Esophagus muscularis mucosa (tissue), 4 donors: ENCODE results near the gene TUBA1B. TPM values are rescaled to one million over a fixed set of nuclear protein-coding genes. Genes with fewer than 3 reads are reported as not detected.
"Not testable (repeated sequence)": the region's sequence is repeated elsewhere in the genome, so short reads cannot be mapped to it uniquely, and the experiment has no call there.

Source experiments
- DNase-seq: peaks from one replicate; pipeline ENCODE4 v3.0.0-alpha.2; 2017; ENCODE audit errors: extremely low spot score
- H3K27ac ChIP-seq, 4 donors: fragments of 200-600 bp; sonication (generic); replicated peaks in 1 of 4; 1 replicate in 3 of 4; 2 replicates in 1 of 4; pipeline ENCODE4 v1.5.1; 2016 to 2019; ENCODE audit warnings: mild to moderate bottlenecking in 1 of 4
- H3K27me3 ChIP-seq, 4 donors: fragments of 200-600 bp; sonication (generic); one replicate each; pipeline versions ENCODE4 v1.5.1 to v1.6.0; 2016 to 2019
- H3K36me3 ChIP-seq, 4 donors: fragments of 200-600 bp; sonication (generic); one replicate each; pipeline ENCODE4 v1.5.1; 2016 to 2019
- H3K4me1 ChIP-seq, 4 donors: fragments of 200-600 bp; sonication (generic); one replicate each; pipeline ENCODE4 v1.5.1; 2016 to 2019
- H3K4me3 ChIP-seq, 4 donors: fragments of 200-600 bp; sonication (generic); 1 replicate in 2 of 4; 2 replicates in 2 of 4; pipeline ENCODE4 v1.5.1; 2016 to 2019; ENCODE audit warnings: mild to moderate bottlenecking in 4 of 4, moderate library complexity in 1 of 4
- H3K9me3 ChIP-seq, 4 donors: fragments of 200-600 bp; sonication (generic); 1 replicate in 3 of 4; 2 replicates in 1 of 4; pipeline ENCODE4 v1.5.1; 2016 to 2019
- CTCF ChIP-seq, 3 experiments: fragments of 200-600 bp in 2 of 3; fragments of 450-650 bp in 1 of 3; sonication (generic) in 2 of 3; IDR thresholded peaks; one replicate each; pipeline ENCODE4 v1.5.1; 2017 to 2019; ENCODE audit warnings: antibody characterized with exemption in 3 of 3, mild to moderate bottlenecking in 2 of 3, moderate library complexity in 1 of 3
- EP300 ChIP-seq: sonication (generic); formaldehyde crosslinking; IDR thresholded peaks from one replicate; pipeline ENCODE4 v1.6.1; 2017; ENCODE audit warnings: antibody characterized with exemption
- POLR2A ChIP-seq: fragments of 450-650 bp; IDR thresholded peaks from one replicate; pipeline ENCODE4 v1.6.1; 2017; ENCODE audit warnings: antibody characterized with exemption, moderate library complexity, mild to moderate bottlenecking, low read depth
- POLR2AphosphoS5 ChIP-seq, 2 donors: sonication (generic); formaldehyde crosslinking; IDR thresholded peaks; one replicate each; pipeline ENCODE4 v1.6.1; 2017; ENCODE audit warnings: antibody characterized with exemption in 2 of 2
- WGBS: methylation state at CpG from one replicate; pipeline ENCODE4 v1.1.5; 2018; 5-methylcytosine and 5-hydroxymethylcytosine counted together
- intact Hi-C: fragments of 100-400 bp; cut with DNase I; formaldehyde crosslinking; loops from one replicate; pipeline ENCODE4 v1.15.1; 2023
- total RNA-seq, 4 donors: library from RNA; depleted of rRNA; stranded (reverse); fragments of >200 nt; gene quantifications; one replicate each; pipeline versions ENCODE4 v1.1.0 to v1.2.1, GENCODE V29; 2016

TUBA1B gene
- total RNA-seq, 4 donors from 2014 or later: 739 to 1,057 (median 846) TPM

- Histone ChIP-seq H3K27me3 (no peaks in the 10 kb centered on the region), H3K9me3 (no peaks in the 10 kb centered on the region), H3K4me1 (no peaks in the 10 kb centered on the region), H3K27ac (no peak overlapping the region), H3K36me3 (no peaks in the 10 kb centered on the region), H3K4me3 (no peak overlapping the region)
- intact Hi-C loops: no loop called here
- WGBS: 87% methylated on average over 2 of the region's 2 CpGs
- DNase-seq: no peak
- TF ChIP-seq CTCF (IDR thresholded peaks at IDR 0.05): no peak
- TF ChIP-seq POLR2A: no peak
- TF ChIP-seq EP300: no peak
- no peak for TF ChIP-seq POLR2AphosphoS5 (IDR thresholded peaks at IDR 0.05)
Measured at GRCh38 chr12:49144384-49144783, 13.2 kb upstream of the TUBA1B start.

- no peak overlapping the region for H3K4me3 ChIP-seq
- H3K27ac ChIP-seq: no peak overlapping the region
- intact Hi-C loops: no loop called here
- WGBS: 92% methylated on average over 2 of the region's 2 CpGs
- H3K27me3 ChIP-seq: no peaks in the 10 kb centered on the region
- H3K4me1 ChIP-seq: no peaks in the 10 kb centered on the region
- H3K36me3 ChIP-seq: no peaks in the 10 kb centered on the region
- DNase-seq: no peak
- TF ChIP-seq POLR2A (no peak), POLR2AphosphoS5 (IDR thresholded peaks at IDR 0.05) (no peak), CTCF (IDR thresholded peaks at IDR 0.05) (no peak), EP300 (no peak)
- no peaks in the 10 kb centered on the region for H3K9me3 ChIP-seq
Measured at GRCh38 chr12:49138999-49139398, 7.8 kb upstream of the TUBA1B start.

- no peak for DNase-seq
- WGBS: 76% methylated on average over 2 of the region's 2 CpGs
- Histone ChIP-seq H3K4me1 (peaks cover 0 to 3% (median 2%) of the 10 kb centered on the region in 4 donors), H3K27ac (no peak overlapping the region), H3K27me3 (no peaks in the 10 kb centered on the region), H3K4me3 (no peak overlapping the region), H3K36me3 (no peaks in the 10 kb centered on the region), H3K9me3 (no peaks in the 10 kb centered on the region)
- TF ChIP-seq POLR2A: no peak
- TF ChIP-seq EP300: no peak
- TF ChIP-seq CTCF (IDR thresholded peaks at IDR 0.05): no peak
- TF ChIP-seq POLR2AphosphoS5 (IDR thresholded peaks at IDR 0.05): no peak
- intact Hi-C loops: no loop called here
Measured at GRCh38 chr12:49138587-49138986, 7.4 kb upstream of the TUBA1B start.

- Histone ChIP-seq H3K36me3 (no peaks in the 10 kb centered on the region), H3K4me1 (peaks cover 3 to 14% (median 13%) of the 10 kb centered on the region in 4 donors), H3K27ac (no peak overlapping the region), H3K4me3 (no peak overlapping the region), H3K27me3 (no peaks in the 10 kb centered on the region), H3K9me3 (no peaks in the 10 kb centered on the region)
- TF ChIP-seq EP300 (no peak), POLR2AphosphoS5 (IDR thresholded peaks at IDR 0.05) (no peak), POLR2A (no peak), CTCF (IDR thresholded peaks at IDR 0.05) (no peak)
- no peak for DNase-seq
- 95% methylated on average over 1 of the region's 1 CpG for whole genome bisulfite sequencing
- intact Hi-C loops: no loop called here
Measured at GRCh38 chr12:49137476-49137875, 6.3 kb upstream of the TUBA1B start.

GRCh38 chr12:49136997-49137396 lies 5.8 kb upstream of the TUBA1B start:
- H3K27ac ChIP-seq, H3K4me3 ChIP-seq, H3K9me3 ChIP-seq, H3K27me3 ChIP-seq, H3K36me3 ChIP-seq, intact Hi-C loops, DNase-seq: not testable (repeated sequence)
- 92% methylated on average over 3 of the region's 3 CpGs for WGBS
- peaks cover 5 to 19% (median 17%) of the 10 kb centered on the region in 4 donors for H3K4me1 ChIP-seq
